ENCODE results near the gene LINC00237.

The LINC00237 gene

DNA sequence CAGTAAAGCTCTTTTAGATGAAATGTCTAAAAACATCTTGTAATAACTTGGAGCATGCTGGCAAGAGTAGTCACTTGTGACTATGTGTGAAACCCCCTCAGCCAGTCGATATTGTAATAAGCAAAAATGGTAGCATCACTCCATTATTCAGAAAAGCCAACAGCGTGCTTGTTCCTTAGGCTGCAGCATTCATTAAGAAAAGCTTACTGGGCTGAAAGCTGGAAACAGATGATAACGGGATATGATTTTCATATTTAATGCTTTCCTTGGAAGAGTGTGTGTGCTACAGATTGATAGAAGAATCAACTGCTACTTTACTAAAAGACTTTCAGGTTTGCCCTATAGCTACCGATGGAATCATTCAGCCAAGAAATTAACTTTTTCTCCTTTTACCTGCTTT lies 40.1 kb upstream of the LINC00237 start:
- TF ChIP-seq CTCF (IDR thresholded peaks at IDR 0.05; ENCODE audit: borderline replicate concordance, control extremely low read depth, extremely low read depth, insufficient read depth, missing control alignments): no peak
- in situ Hi-C loops (cut with MboI; ENCODE audit: low sequenced_read_pairs, unreplicated experiment): no loop called here
- no peak for DNase-seq (ENCODE audit: low spot score)

DNA sequence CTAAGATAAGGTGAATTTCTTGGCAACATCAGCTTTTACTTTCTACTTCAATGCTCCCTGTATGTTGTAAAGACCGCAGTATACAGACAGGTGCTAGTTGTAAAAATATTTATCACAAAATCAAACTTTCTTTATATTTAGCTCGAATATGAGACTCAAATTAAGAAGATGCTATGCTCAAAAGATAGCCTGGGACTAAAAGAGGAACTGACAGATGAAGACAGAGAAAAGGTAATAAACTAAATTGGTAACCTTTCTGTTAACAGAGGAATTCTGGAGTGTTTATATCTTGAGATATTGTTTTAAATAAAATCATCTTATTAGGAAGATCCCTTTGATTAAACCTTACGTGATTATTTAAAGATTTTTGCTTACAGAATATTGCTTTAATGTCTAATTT lies 39.3 kb upstream of the LINC00237 start:
- DNase-seq (ENCODE audit: low spot score): no peak
- no peak for TF ChIP-seq CTCF (IDR thresholded peaks at IDR 0.05; ENCODE audit: borderline replicate concordance, control extremely low read depth, extremely low read depth, insufficient read depth, missing control alignments)
- in situ Hi-C loops (cut with MboI; ENCODE audit: low sequenced_read_pairs, unreplicated experiment): no loop called here

GRCh38 chr20:21143194-21143890 lies 37.2 kb upstream of the LINC00237 start:
- no peak for DNase-seq (ENCODE audit: low spot score)
- TF ChIP-seq CTCF (IDR thresholded peaks at IDR 0.05; ENCODE audit: borderline replicate concordance, control extremely low read depth, extremely low read depth, insufficient read depth, missing control alignments): no peak
- in situ Hi-C loops (cut with MboI; ENCODE audit: low sequenced_read_pairs, unreplicated experiment): no loop called here

GRCh38 chr20:21141825-21142224 lies 35.7 kb upstream of the LINC00237 start:
- DNase-seq (ENCODE audit: low spot score): no peak
- in situ Hi-C loops (cut with MboI; ENCODE audit: low sequenced_read_pairs, unreplicated experiment): no loop called here
- TF ChIP-seq CTCF (IDR thresholded peaks at IDR 0.05; ENCODE audit: borderline replicate concordance, control extremely low read depth, extremely low read depth, insufficient read depth, missing control alignments): no peak

GRCh38 chr20:21139881-21140566 lies 33.9 kb upstream of the LINC00237 start:
- in situ Hi-C loops (cut with MboI; ENCODE audit: low sequenced_read_pairs, unreplicated experiment): no loop called here
- no peak for TF ChIP-seq CTCF (IDR thresholded peaks at IDR 0.05; ENCODE audit: borderline replicate concordance, control extremely low read depth, extremely low read depth, insufficient read depth, missing control alignments)
- no peak for DNase-seq (ENCODE audit: low spot score)

- TF ChIP-seq CTCF (IDR thresholded peaks at IDR 0.05; ENCODE audit: borderline replicate concordance, control extremely low read depth, extremely low read depth, insufficient read depth, missing control alignments): no peak
- in situ Hi-C loops (cut with MboI; ENCODE audit: low sequenced_read_pairs, unreplicated experiment): no loop called here
- DNase-seq (ENCODE audit: low spot score): no peak
Measured at GRCh38 chr20:21137078-21137477, 30.9 kb upstream of the LINC00237 start.
